WI38 (cell line): ENCODE results near the gene EHBP1.

Experiments
- H3K4me3 ChIP-seq: 2 replicates; pipeline ENCODE4 v1.5.1; 2011; ENCODE audit warnings: low read depth, mild to moderate bottlenecking, control low read depth, low read length
- CTCF ChIP-seq: IDR thresholded peaks from 2 replicates; pipeline ENCODE4 v1.5.1; 2012; ENCODE audit warnings: low read depth, mild to moderate bottlenecking, control low read depth, low read length

The EHBP1 gene

GRCh38 chr2:62662554-62662953 lies 43.0 kb upstream of the EHBP1 start:
- no peak overlapping the region for H3K4me3 ChIP-seq
- no peak for TF ChIP-seq CTCF

GRCh38 chr2:62663411-62663810 lies 42.1 kb upstream of the EHBP1 start:
- no peak overlapping the region for H3K4me3 ChIP-seq
- TF ChIP-seq CTCF = no peak

- TF ChIP-seq CTCF = no peak
- no peak overlapping the region for H3K4me3 ChIP-seq
Observed at GRCh38 chr2:62663920-62664795, 41.4 kb upstream of the EHBP1 start.

GRCh38 chr2:62665446-62665845 lies 40.1 kb upstream of the EHBP1 start:
- no peak for TF ChIP-seq CTCF
- no peak overlapping the region for H3K4me3 ChIP-seq

- H3K4me3 ChIP-seq = no peak overlapping the region
- TF ChIP-seq CTCF = no peak
Observed at GRCh38 chr2:62669180-62669579, 36.3 kb upstream of the EHBP1 start.

- no peak for TF ChIP-seq CTCF
- no peak overlapping the region for H3K4me3 ChIP-seq
Observed at GRCh38 chr2:62672601-62673000, 32.9 kb upstream of the EHBP1 start.

GRCh38 chr2:62675062-62675461 lies 30.5 kb upstream of the EHBP1 start:
- no peak overlapping the region for H3K4me3 ChIP-seq
- TF ChIP-seq CTCF = no peak
